DMS153 treated with DMSO at 0.1 percent for 48 hours (cell line): Measurements from ENCODE around the gene SLC22A16.
"Not testable (repeated sequence)": the region's sequence is repeated elsewhere in the genome, so short reads cannot be mapped to it uniquely, and the experiment has no call there.

Experiments used
- DNase-seq: peaks from one replicate; lab custom pipeline; 2025; ENCODE audit not compliant: unreplicated experiment; lab: John Stamatoyannopoulos, UW

SLC22A16 gene

GRCh38 chr6:110476046-110476849 is at the start of gene SLC22A16:
Gene SLC22A16 (minus strand): TSS chr6:110476613. CDS start chr6:110476574, 39 bp downstream.
- DNase-seq: no peak

- DNase-seq: no peak
These were observed 48.6 kb upstream of the SLC22A16 start for GRCh38 chr6:110525001-110525400.

DNA sequence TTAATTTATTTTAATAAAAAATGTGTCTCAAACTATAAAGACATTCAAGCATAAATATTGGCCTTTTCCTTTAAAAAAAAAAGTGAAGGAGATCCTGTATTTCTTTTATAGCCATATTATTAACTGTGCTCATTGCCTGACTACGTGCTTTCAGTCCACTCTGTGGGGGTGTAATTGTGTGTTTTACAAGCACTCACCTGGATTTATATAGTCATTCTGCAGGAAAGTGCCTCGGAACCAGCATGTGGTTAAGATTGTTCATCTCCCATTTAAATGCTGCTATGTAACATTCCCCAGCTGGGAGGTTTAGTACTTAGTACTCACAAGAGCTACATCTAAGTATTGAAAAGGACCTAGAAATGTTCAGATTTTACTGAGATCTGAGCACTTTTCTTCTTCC is 47.9 kb upstream of the SLC22A16 start:
- no peak for DNase-seq

DNA sequence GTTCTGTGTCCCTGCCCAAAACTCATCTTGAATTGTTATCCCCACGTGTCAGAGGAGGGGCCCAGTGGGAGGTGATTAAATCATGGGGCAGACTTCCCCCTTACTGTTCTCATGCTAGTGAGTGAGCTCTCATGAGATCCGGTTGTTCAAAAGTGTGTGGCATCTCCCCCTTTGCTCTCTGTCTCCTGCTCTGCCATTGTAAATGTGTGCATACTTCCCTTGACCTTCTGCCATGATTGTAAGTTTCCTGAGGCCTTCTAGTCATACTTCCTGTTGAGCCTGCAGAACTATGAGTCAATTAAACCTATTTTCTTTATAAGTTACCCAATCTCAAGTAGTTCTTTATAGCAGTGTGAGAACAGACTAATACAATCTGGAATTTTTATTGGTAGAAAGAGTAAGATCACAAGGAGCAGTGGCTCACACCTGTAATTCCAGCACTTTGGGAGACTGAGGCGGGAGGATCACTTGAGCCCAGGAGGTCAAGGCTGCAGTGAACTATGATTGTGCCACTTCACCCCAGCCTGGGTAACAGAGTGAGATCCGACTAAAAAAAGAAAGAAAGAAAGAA is 47.1 kb upstream of the SLC22A16 start:
- no peak for DNase-seq

DNA sequence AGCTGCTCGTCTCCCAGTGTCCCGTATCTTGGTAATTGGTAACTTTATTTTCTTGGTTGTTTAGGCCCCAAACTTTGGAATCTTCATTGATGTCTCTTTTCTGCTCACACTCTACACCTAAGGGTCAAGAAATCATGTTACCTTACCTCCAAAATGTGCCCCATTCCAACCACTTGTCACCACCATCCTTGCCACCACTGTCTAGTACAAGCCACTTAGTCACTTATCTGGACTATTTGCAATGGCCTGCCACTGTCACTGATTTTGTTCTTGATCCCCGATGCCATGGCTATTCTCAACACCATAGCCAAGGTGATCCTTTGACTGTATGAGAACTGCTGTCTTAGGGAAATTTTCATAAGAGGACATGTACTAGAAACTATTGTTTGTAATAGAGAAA is 46.0 kb upstream of the SLC22A16 start:
- no peak for DNase-seq

GRCh38 chr6:110520992-110521543 is 44.7 kb upstream of the SLC22A16 start:
- DNase-seq: no peak

GRCh38 chr6:110520209-110520965 is 44.0 kb upstream of the SLC22A16 start:
- DNase-seq: no peak

DNA sequence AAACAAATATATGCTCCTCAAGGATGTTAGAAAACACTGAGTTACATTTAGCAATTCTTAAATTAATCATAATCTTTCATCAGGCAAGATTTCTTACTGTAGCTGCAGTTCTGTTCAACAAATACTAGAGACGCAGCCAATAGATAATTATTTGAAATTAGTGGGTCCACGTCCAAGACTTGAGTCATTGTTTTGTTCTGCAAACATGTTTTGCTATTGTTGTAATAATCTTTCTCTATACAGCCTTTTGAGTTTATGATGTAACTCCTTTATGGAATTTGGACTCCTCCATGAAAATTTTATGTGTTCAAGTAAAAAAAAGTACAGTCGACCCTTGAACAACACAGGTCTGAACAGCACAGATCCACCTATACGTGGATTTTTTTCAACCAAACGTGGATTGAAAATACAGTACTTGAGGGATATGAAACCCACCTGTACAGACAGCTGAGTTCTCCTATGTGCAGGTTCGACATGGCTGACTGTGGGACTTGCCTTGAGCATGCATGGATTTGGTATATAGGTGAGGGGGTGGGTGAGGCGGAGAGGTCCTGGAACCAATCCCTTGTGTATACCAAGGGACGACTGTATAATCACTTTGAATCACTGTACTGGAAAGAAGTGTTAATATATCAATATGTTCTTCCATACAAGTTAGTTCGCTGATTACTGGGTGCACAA is 41.3 kb upstream of the SLC22A16 start:
- no peak for DNase-seq

- DNase-seq: no peak
These were observed 40.6 kb upstream of the SLC22A16 start for GRCh38 chr6:110517034-110517433.

GRCh38 chr6:110514818-110515217 is 38.4 kb upstream of the SLC22A16 start:
- DNase-seq: no peak

GRCh38 chr6:110512991-110513390 is 36.6 kb upstream of the SLC22A16 start:
- DNase-seq: no peak

DNA sequence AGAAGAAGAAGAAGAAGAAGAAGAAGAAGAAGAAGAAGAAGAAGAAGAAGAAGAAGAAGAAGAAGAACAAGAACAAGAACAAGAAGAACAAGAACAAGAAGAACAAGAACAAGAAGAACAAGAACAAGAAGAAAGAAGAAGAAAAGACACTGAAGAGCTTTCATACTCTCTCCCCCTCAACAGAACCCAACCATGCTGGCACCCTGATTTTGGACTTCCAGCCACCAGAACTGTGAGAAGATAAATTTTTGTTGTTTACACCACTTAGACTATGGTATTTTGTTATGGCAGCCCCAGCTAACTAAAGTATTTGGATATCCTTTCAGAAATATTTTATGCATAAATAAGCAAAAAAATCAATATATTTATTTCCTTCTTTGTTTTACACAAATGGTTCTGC is 36.1 kb upstream of the SLC22A16 start:
- DNase-seq: not testable (repeated sequence)

- no peak for DNase-seq
These were observed 35.0 kb upstream of the SLC22A16 start for GRCh38 chr6:110511401-110511800.

GRCh38 chr6:110509617-110510241 is 33.3 kb upstream of the SLC22A16 start:
- DNase-seq: no peak

- not testable (repeated sequence) for DNase-seq
These were observed 28.5 kb upstream of the SLC22A16 start for GRCh38 chr6:110504891-110505290.

DNA sequence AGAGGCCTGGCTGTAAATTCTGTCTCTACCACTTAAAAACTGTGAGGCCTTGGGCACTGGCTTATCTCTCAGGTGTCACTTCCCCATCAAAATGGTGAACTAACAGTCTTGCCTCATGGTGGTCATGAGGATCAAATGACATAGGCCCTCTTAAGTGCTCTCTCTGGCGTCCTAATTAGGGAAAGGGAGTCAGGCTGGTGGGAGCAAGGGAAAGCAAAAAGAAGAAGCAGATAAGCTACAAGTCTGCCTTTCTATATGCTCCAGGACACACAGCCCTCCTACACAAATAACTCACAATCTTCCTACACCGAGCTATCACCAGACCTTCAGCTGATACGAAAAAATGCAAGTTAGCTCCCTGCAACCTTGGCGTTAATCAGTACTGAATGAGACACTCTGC is 19.5 kb upstream of the SLC22A16 start:
- no peak for DNase-seq

GRCh38 chr6:110493253-110493800 is 16.9 kb upstream of the SLC22A16 start:
- DNase-seq: no peak

DNA sequence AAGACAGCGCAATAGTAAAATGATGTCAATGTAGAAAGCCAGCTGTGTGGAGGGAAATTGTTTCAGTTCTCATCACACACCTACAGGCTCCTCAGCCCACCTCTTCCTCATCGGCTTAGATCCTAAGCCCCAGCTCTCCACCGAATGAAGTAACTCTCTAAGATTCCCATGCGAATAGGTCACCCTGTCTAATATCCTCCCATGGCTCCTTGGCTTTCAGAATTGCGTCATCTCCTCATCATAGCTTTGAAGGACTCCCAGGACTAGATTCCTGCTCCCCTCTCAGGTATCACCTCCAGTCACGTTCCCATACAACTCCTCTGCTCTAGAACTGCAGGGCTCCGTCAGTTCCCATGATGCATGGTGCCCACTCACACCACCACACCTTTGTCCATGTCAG is 16.2 kb upstream of the SLC22A16 start:
- no peak for DNase-seq

- DNase-seq: no peak
These were observed 15.4 kb upstream of the SLC22A16 start for GRCh38 chr6:110491644-110492317.

- DNase-seq: no peak
These were observed 14.9 kb upstream of the SLC22A16 start for GRCh38 chr6:110491299-110491643.
